Spleen (tissue), 13 donors: ENCODE results near the gene PEX19. TPM values are rescaled to one million over a fixed set of nuclear protein-coding genes. Genes with fewer than 3 reads are reported as not detected.

Experiments used
- DNase-seq: peaks from one replicate; pipeline ENCODE4 v3.0.0-alpha.2; 2020
- H3K27ac ChIP-seq, 8 donors: fragments of 200-600 bp; sonication (generic) in 7 of 8; 1 replicate in 4 of 8; 2 replicates in 4 of 8; pipeline versions ENCODE4 v1.5.0 to v1.8.0; 2016 to 2021; ENCODE audit warnings: inconsistent platforms in 4 of 8, mild to moderate bottlenecking in 4 of 8, moderate library complexity in 1 of 8
- H3K27me3 ChIP-seq, 7 donors: fragments of 200-600 bp; sonication (generic) in 6 of 7; replicated peaks in 1 of 7; 1 replicate in 4 of 7; 2 replicates in 3 of 7; pipeline versions ENCODE4 v1.5.0 to v1.8.0; 2016 to 2021; ENCODE audit warnings: inconsistent platforms in 3 of 7, mild to moderate bottlenecking in 1 of 7
- H3K36me3 ChIP-seq, 6 donors: fragments of 200-600 bp; sonication (generic) in 5 of 6; 1 replicate in 4 of 6; 2 replicates in 2 of 6; pipeline versions ENCODE4 v1.5.0 to v1.8.0; 2016 to 2021; ENCODE audit warnings: inconsistent platforms in 2 of 6
- H3K4me1 ChIP-seq, 6 donors: fragments of 200-600 bp; sonication (generic) in 5 of 6; 1 replicate in 3 of 6; 2 replicates in 3 of 6; pipeline versions ENCODE4 v1.5.0 to v1.8.0; 2016 to 2021; ENCODE audit warnings: inconsistent platforms in 3 of 6
- H3K4me3 ChIP-seq, 8 donors: fragments of 200-600 bp; sonication (generic) in 7 of 8; 1 replicate in 4 of 8; 2 replicates in 4 of 8; pipeline versions ENCODE4 v1.5.0 to v1.8.0; 2016 to 2021; ENCODE audit warnings: inconsistent platforms in 4 of 8, mild to moderate bottlenecking in 4 of 8, moderate library complexity in 2 of 8
- H3K9me3 ChIP-seq, 8 donors: fragments of 200-600 bp; sonication (generic) in 7 of 8; 1 replicate in 4 of 8; 2 replicates in 4 of 8; pipeline versions ENCODE4 v1.5.0 to v1.8.0; 2016 to 2021; ENCODE audit warnings: inconsistent platforms in 4 of 8
- CTCF ChIP-seq, 11 experiments: fragments of 200-600 bp in 7 of 11; fragments of 450-650 bp in 4 of 11; sonication (generic) in 4 of 11; IDR thresholded peaks in 8 of 11; conservative IDR thresholded peaks in 3 of 11; 1 replicate in 7 of 11; 2 replicates in 4 of 11; pipeline versions ENCODE4 v1.4.0 to v1.8.0; 2016 to 2021; ENCODE audit warnings: antibody characterized with exemption in 11 of 11, inconsistent platforms in 4 of 11, mild to moderate bottlenecking in 1 of 11
- POLR2A ChIP-seq, 3 donors: fragments of 450-650 bp; IDR thresholded peaks; one replicate each; pipeline ENCODE4 v1.5.1; 2017; ENCODE audit warnings: antibody characterized with exemption in 3 of 3, mild to moderate bottlenecking in 1 of 3
- POLR2AphosphoS5 ChIP-seq, 3 donors: sonication (generic); formaldehyde crosslinking; IDR thresholded peaks; one replicate each; pipeline ENCODE4 v1.5.1; 2017; ENCODE audit warnings: antibody characterized with exemption in 3 of 3
- WGBS, 5 donors: extraction: QIAGEN DNeasy Blood & Tissue Kit in 3 of 5; methylation state at CpG; one replicate each; pipeline versions ENCODE4 v1.1.5 to v1.1.7; 2013 to 2018; 5-methylcytosine and 5-hydroxymethylcytosine counted together
- intact Hi-C: fragments of 100-400 bp; cut with DNase I; formaldehyde crosslinking; loops from one replicate; pipeline ENCODE4 v1.15.0; 2023; ENCODE audit warnings: low total_unique reads
- long read RNA-seq, 2 donors: transcript quantifications; one replicate each; lab custom pipeline, GENCODE V29; 2026
- polyA plus RNA-seq, 3 donors: library from polyadenylated mRNA; stranded (reverse); fragments of 200-250 nt; gene quantifications; one replicate each; pipeline ENCODE4 v1.2.1, GENCODE V29; 2013
- total RNA-seq, 7 donors: library from RNA; depleted of rRNA in 3 of 7; stranded (reverse); fragments of >200 nt in 3 of 7; fragmentation: NEBNext Ultra II Directional in 4 of 7; extraction: Animal tissue kit (Norgen Biotek cat#: 25700) in 4 of 7; gene quantifications; one replicate each; pipeline versions ENCODE4 v1.1.0 to v1.2.1, GENCODE V29; 2016 to 2021
- donor health status: healthy with polysubstance abuse.
- donor health status: DM: no; HTN: no; CAD: no; lungs with moderate emphysema.
- donor health status: DM: no; HTN: no; CAD: no.
- donor health status: Bipolar disorder and iron deficiency.
- donor health status: healthy.
- donor health status: DM: no; HTN: no; CAD: no.
- donor health status: DM: yes; HTN: yes; CAD: no.

Gene PEX19
- total RNA-seq (10 to 100 TPM; 47.1 to 63.8 (median 51.9) TPM), polyA plus RNA-seq (10 to 100 TPM; 11.2 to 18.2 (median 15.0) TPM)
- long read RNA-seq, donor 1, transcript PEX19-201 (8 exons, 3,661 nt): major isoform, 11 of 18 reads
- long read RNA-seq, donor 1, partial matches to known transcripts: 0 of 18 reads
- long read RNA-seq, donor 1, other reads (novel, unspliced or antisense): 0 of 18 reads
- long read RNA-seq, donor 2, transcript PEX19-201 (8 exons, 3,661 nt): major isoform, 8 of 12 reads
- long read RNA-seq, donor 2, partial matches to known transcripts: 0 of 12 reads
- long read RNA-seq, donor 2, other reads (novel, unspliced or antisense): 0 of 12 reads

- peaks cover 2 to 60% (median 50%) of the 10 kb centered on the region in 6 donors for H3K36me3 ChIP-seq
- intact Hi-C loops: loop anchor here (5.0 kb wide), 1 partner anchor 183 kb away; no protein-coding TSS in a partner anchor
These were observed at the start of gene PEX19 for GRCh38 chr1:160284782-160285344. Gene PEX19, minus strand, starts transcription at chr1:160285133. Its CDS starts 9 bp downstream, at chr1:160285124.

GRCh38 chr1:160332516-160332915, 47.6 kb upstream of the PEX19 start:
- Histone ChIP-seq H3K27me3 (no peaks in the 10 kb centered on the region), H3K9me3 (no peaks in the 10 kb centered on the region), H3K4me3 (no peak overlapping the region), H3K36me3 (peaks cover 8 to 100% (median 92%) of the 10 kb centered on the region in 6 donors), H3K4me1 (peaks cover 0 to 25% (median under 1%) of the 10 kb centered on the region in 6 donors), H3K27ac (no peak overlapping the region)
- TF ChIP-seq CTCF (IDR thresholded peaks at IDR 0.05 in 8 of 11, conservative IDR thresholded peaks at IDR 0.05 in 3 of 11): no peak
- no peak for TF ChIP-seq POLR2A (IDR thresholded peaks at IDR 0.05)
- TF ChIP-seq POLR2AphosphoS5 (IDR thresholded peaks at IDR 0.05): no peak
- intact Hi-C loops: no loop called here
- no peak for DNase-seq

More at GRCh38 chr1:160284782-160285344, at the start of gene PEX19:
- peak within 1 kb of the TSS; percentile 65 to 97 (median 86) for H3K4me3 ChIP-seq
- 0 to 1% (median 0%) methylated on average over 27 of the region's 27 CpGs for WGBS, 5 donors
- H3K9me3 ChIP-seq: no peaks in the 10 kb centered on the region
- H3K4me1 ChIP-seq: peaks cover 19 to 38% (median 28%) of the 10 kb centered on the region in 6 donors
- no peaks in the 10 kb centered on the region for H3K27me3 ChIP-seq
- TF ChIP-seq CTCF (IDR thresholded peaks at IDR 0.05 in 8 of 11, conservative IDR thresholded peaks at IDR 0.05 in 3 of 11): peak in 2 of 11 experiments; percentile 15 to 16
- TF ChIP-seq POLR2A (IDR thresholded peaks at IDR 0.05): peak in 2 of 3 donors; percentile 35 to 53
- TF ChIP-seq POLR2AphosphoS5 (IDR thresholded peaks at IDR 0.05): peak; percentile 97 to 99 (median 98)
- H3K27ac ChIP-seq: peak within 1 kb of the TSS; percentile 82 to 91 (median 86)
- peak; percentile 97 for DNase-seq

- no peaks in the 10 kb centered on the region for H3K27me3 ChIP-seq
- H3K9me3 ChIP-seq: no peaks in the 10 kb centered on the region
- no peak for TF ChIP-seq POLR2A (IDR thresholded peaks at IDR 0.05)
- H3K4me1 ChIP-seq: peaks cover 0 to 15% (median 0%) of the 10 kb centered on the region in 6 donors
- no peak for DNase-seq
- H3K27ac ChIP-seq: no peak overlapping the region
- peaks cover 13 to 100% (median 98%) of the 10 kb centered on the region in 6 donors for H3K36me3 ChIP-seq
- intact Hi-C loops: no loop called here
- H3K4me3 ChIP-seq: no peak overlapping the region
These were observed 45.2 kb upstream of the PEX19 start for GRCh38 chr1:160330119-160330518.

DNA sequence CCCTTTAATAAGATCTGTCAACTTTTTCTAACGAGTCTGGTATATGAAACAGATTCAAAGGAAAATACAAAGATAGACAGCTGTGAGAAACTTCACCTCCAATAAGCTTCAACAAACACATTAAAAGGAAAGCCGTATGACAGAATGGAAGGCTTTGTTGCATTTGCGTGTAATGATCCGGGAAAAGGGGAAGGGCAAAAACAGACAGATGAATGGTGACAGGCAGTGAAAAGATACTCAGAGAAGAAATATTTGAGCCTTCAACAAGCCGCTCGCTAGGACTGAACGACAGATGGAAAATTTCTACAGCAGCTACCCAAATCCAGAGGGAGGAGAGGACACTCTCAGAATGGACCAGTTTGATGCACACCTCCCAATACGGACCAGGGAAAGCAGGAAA, 43.3 kb upstream of the PEX19 start:
- no peak overlapping the region for H3K4me3 ChIP-seq
- no peak overlapping the region for H3K27ac ChIP-seq
- H3K27me3 ChIP-seq: no peaks in the 10 kb centered on the region
- H3K36me3 ChIP-seq: peaks cover 17 to 100% (median 98%) of the 10 kb centered on the region in 6 donors
- no peaks in the 10 kb centered on the region for H3K9me3 ChIP-seq
- no peak for DNase-seq
- peaks cover 0 to 10% (median 0%) of the 10 kb centered on the region in 6 donors for H3K4me1 ChIP-seq
- TF ChIP-seq POLR2AphosphoS5 (IDR thresholded peaks at IDR 0.05) (no peak), POLR2A (IDR thresholded peaks at IDR 0.05) (no peak), CTCF (IDR thresholded peaks at IDR 0.05 in 8 of 11, conservative IDR thresholded peaks at IDR 0.05 in 3 of 11) (no peak)
- WGBS, 5 donors: 87 to 95% (median 90%) methylated on average over 8 of the region's 8 CpGs
- intact Hi-C loops: no loop called here
